ENCODE results near the gene TPST2.

DNA sequence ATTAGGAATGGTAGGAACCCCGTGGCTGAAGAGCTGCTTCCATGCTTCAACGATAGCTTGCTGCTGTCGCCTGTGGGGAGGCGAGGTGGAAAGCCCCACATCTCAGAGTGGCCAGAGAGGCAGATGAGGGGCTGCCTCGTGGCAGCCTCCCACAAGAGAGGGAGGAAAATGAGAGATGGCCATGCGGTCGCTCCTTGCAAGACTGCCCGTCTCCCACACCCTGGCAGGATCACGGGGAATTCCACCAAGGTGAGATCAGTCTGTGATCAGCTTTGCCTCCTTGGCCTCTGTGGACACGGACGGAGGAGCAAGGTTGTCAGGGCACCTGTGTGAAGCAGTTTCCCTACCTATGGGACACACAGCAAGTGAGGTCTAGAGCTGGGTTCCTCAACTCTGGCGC lies 34.9 kb upstream of the TPST2 start:
- TF ChIP-seq POLR2A (IDR thresholded peaks at IDR 0.05; ENCODE audit: low read depth): no peak
- TF ChIP-seq, protein P1, sequence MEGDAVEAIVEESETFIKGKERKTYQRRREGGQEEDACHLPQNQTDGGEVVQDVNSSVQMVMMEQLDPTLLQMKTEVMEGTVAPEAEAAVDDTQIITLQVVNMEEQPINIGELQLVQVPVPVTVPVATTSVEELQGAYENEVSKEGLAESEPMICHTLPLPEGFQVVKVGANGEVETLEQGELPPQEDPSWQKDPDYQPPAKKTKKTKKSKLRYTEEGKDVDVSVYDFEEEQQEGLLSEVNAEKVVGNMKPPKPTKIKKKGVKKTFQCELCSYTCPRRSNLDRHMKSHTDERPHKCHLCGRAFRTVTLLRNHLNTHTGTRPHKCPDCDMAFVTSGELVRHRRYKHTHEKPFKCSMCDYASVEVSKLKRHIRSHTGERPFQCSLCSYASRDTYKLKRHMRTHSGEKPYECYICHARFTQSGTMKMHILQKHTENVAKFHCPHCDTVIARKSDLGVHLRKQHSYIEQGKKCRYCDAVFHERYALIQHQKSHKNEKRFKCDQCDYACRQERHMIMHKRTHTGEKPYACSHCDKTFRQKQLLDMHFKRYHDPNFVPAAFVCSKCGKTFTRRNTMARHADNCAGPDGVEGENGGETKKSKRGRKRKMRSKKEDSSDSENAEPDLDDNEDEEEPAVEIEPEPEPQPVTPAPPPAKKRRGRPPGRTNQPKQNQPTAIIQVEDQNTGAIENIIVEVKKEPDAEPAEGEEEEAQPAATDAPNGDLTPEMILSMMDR (IDR thresholded peaks at IDR 0.05): no peak
- TF ChIP-seq POLR2AphosphoS5 (IDR thresholded peaks at IDR 0.05): no peak
